ENCODE results near the gene ANKRD36C.
"Not testable (repeated sequence)": the region's sequence is repeated elsewhere in the genome, so short reads cannot be mapped to it uniquely, and the experiment has no call there.

- TF ChIP-seq CTCF (optimal IDR thresholded peaks at IDR 0.05 in 1 of 3, IDR thresholded peaks at IDR 0.05 in 1 of 3, conservative IDR thresholded peaks at IDR 0.05 in 1 of 3; ENCODE audit: extremely low read depth in 1 of 3, insufficient read depth in 2 of 3, low read length in 3 of 3); EZH2 (IDR thresholded peaks at IDR 0.05; ENCODE audit: low read length): not testable (repeated sequence)
Observed at GRCh38 chr2:95951662-95952061, 40.0 kb downstream of the ANKRD36C start.

Data from keratinocyte (primary cell).